D341Med (cell line): ENCODE measurements around the gene CNTN1.

Experiments used
- DNase-seq: peaks from one replicate; pipeline ENCODE4 v3.0.0; 2012; ENCODE audit warnings: low spot score

The CNTN1 gene

GRCh38 chr12:40970320-40970907 lies 278.2 kb downstream of the CNTN1 start:
- peak; percentile 22 for DNase-seq

DNA sequence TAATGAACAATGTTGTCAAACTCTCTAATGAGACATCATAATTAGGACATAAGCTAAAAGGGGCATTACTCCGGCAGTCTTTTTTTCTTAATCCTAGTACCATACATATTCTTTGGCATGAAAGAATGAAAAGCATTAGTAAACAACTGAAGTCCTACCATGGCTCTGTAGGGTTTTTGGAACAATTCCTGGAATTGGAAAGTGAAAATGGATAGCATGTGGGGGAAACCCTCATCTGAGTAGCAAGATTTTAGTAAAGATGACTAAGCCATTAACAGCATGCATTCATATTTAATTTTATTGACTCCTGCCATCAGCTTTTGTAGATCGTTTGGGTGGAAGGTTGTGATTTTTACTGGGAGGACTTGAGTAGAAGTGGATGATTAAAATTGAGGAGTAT lies 279.7 kb downstream of the CNTN1 start:
- no peak for DNase-seq

GRCh38 chr12:40976546-40976945 lies 284.3 kb downstream of the CNTN1 start:
- no peak for DNase-seq

DNA sequence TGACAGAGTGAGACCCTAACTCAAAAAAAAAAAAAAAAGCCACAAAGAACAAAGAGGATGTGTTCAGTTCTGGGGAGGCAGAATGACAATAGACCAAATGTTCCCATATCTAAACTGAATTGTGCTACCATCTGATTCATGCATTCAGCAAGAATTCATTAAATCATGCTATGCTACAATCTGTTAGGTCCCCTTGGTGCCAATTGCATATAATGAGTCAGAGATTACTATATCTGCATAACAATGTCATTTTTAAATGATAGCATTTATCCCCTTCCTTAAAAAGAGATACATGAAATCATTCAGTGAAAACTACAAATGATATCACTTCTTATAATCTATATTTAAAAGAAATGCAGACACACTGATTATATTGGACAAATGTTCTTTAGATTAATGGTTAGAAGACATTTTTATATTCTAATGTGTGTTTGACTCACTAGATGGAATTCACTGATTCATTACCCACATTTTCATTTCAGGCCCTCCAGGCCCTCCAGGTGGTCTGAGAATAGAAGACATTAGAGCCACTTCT lies 288.3 kb downstream of the CNTN1 start:
- DNase-seq: no peak

- DNase-seq: no peak
Measured at GRCh38 chr12:40986001-40986400, 293.8 kb downstream of the CNTN1 start.

DNA sequence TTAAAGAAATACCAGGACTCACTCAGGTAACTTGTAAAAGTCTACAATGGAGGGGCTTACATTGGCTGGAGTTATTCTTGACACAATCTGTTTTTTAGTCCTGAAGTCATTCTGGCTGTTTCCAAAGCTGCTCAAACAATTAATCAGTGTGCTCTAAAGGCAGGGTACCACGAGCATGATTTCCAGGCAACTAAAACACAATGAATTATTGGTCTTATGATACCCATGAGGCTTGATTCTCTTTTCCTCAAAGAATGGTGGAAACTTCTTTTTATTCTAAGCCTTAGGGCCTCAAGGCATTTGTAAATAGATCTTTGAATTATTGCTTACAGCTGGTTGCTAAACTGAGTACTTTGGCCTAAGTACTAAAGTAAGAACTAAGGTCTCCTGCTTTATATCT lies 296.1 kb downstream of the CNTN1 start:
- no peak for DNase-seq

DNA sequence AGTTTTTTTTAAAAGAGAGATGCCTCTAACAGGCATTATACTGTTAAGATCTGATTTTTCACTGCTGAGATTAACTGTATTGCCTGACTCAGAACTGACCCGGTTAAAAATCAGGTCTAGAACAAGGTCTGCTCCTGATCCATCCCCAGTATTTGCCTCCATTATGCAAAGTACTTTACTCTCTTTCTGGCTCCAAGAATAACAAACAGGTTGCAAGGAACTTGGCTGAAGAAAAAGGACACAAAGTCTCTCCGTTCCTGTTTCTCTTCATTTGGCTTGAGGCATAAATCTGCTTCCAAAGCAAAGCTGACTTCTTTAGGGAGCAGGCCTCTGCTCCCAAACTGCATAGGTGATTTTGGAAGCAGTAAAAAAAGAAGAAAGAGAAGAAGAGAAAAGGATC lies 296.6 kb downstream of the CNTN1 start:
- no peak for DNase-seq

GRCh38 chr12:40989785-40990184 lies 297.5 kb downstream of the CNTN1 start:
- DNase-seq: no peak

DNA sequence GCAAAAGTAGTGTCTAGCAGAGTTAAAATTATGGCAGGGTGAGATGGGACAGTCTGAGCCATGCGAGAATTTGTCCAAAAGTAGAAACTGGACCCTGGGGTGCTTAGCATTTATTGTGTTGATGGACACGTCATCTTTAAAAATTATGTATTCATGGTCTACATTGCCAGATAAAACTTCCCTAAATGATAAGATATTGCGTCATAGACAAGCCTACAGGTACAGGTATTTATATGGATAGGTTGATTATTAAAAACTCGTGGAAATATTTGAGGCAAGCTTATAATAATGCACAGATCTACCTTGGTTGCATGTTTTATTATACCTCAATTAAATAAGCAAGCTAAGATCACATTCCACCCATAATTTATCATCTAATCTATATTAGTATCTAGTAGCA lies 299.9 kb downstream of the CNTN1 start:
- DNase-seq: no peak

DNA sequence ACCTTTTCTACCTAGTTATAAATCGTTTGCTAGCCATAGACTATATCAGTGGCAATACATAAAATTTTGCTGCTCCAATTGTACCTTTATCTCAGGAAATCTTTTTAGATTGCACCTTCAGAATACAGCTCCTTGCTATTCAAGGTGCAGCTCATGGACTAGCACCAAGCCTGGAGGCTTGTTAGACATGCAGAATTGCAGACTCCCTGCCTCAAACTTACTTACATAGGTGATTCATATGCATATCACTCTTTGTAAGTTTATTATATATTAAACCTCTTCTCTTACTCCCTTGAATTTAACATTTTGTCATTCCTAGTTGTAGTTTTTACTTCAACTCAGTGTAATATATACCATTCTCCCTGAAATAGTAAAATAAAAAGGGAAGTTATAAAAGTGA lies 300.4 kb downstream of the CNTN1 start:
- DNase-seq: no peak

DNA sequence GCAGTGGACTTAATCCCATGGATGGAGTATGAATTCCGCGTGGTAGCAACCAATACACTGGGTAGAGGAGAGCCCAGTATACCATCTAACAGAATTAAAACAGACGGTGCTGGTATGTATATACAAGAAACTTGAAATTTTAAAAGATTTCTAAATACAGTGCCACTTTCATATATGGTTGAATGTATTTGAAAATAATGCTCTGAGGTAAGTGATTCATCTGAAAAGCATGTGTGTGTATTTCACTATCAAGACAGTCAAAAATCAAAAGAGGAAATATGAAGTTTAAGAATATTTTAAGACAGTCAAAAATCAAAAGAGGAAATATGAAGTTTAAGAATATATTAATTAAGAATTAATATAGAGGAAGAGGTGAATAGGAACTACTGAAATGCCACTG lies 300.9 kb downstream of the CNTN1 start:
- DNase-seq: no peak

- no peak for DNase-seq
Measured at GRCh38 chr12:40996091-40996490, 303.9 kb downstream of the CNTN1 start.

DNA sequence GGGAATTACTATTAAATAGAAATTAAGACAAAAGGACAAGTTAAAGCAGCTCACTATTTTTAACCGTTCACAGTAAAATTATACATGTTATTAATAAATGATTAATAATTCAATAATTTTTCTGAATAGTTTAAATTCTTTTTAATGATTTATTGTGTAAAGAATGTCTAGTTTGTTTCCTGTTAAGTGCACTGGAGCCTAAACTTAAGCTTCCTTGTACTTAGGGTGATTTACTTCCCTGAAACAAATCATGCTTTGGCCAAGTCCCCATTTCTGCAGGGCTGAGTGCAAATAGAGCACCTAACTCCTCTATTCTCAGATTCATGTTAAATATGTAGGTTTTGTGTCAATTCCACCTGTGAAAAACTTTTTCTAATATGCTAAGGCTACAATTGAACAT lies 307.0 kb downstream of the CNTN1 start:
- no peak for DNase-seq

- DNase-seq: no peak
Measured at GRCh38 chr12:41008472-41008871, 316.2 kb downstream of the CNTN1 start.

DNA sequence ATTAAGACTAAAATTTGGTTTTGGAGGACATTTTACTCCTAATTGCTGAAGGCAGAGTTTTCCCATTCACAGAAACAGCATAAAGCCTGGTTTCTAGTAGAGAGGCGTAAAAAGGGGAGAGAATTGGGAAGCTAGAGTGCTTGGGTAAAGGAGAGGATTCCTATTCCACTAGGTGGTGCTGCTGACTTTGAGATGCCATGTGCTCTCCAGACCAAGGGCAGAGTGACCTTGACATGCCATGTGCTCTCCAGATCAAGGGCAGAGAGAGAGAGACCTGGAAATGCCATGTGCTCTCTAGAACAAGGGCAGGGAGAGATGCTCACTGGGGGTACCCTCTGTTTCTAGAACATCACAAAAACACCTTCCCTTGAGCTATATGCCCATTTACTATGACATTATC lies 319.7 kb downstream of the CNTN1 start:
- no peak for DNase-seq

DNA sequence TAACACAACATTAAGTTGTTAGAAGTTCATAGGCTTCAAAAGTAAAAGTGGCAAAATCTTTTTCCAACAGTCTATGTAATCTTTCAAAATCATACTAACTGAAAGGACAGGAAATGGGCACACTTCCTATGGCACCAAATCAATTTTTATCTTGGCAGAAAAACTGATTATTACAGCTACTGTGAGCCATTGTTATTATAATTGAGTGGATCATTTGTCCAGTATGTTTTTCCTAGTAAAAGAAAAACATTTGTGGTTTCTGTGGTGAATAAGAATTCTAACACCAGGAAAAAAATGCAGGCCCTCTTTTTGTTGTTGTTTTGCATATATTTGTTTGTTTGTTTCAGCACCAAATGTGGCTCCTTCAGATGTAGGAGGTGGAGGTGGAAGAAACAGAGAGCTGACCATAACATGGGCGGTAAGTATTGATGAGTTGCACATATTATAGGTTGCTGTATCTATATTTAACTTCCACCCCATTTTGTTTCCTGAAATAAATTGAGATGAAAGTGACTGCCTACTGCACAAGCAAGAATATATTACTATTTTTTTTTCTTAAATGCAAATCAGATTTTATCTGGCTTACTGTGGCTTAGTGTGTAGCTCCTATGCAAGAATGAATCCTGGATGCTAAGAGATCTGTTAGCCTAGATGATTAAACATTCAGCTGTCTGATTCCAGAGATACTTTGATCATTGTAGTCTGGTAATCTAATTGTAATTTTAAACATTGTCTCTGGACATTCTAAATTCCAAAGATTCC lies 321.8 kb downstream of the CNTN1 start:
- DNase-seq: no peak

GRCh38 chr12:41014643-41015020 lies 322.4 kb downstream of the CNTN1 start:
- DNase-seq: no peak

DNA sequence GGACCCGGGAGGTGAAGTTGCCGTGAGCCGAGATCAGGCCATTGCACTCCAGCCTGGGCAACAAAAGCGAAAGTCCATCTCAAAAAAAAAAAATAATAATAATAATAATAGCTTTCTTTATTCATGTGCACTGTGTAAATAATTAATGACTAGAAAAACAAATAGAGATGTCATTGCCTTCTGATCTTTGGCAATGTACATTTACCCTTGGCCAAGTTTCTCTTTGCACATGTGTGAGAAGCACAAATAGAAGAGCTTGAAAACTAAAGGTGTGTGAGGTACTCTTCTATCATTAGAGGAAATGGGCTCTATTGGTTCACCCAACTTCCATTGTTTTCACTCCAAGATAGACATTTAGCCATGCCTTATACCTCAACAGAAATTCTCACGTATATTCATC lies 325.8 kb downstream of the CNTN1 start:
- DNase-seq: no peak

DNA sequence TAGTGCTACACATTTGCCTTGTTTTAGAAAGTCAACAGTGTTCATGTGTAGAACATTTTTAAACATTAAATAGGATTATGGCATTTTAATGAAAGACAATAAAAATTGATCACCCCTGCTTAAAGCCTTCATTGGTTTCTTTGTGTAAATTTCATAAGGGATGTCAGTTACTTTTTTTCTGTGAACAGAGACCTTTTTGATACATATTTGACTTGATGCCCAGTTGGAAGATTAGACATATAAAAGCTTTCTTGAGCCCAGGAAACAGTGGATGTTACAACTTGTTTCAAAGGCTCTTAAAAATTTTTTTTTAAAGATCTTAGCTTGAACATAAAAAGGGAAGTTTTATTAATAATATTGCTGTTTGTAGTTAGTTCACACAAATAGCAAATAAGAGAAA lies 327.2 kb downstream of the CNTN1 start:
- no peak for DNase-seq

GRCh38 chr12:41023836-41024235 lies 331.6 kb downstream of the CNTN1 start:
- no peak for DNase-seq

DNA sequence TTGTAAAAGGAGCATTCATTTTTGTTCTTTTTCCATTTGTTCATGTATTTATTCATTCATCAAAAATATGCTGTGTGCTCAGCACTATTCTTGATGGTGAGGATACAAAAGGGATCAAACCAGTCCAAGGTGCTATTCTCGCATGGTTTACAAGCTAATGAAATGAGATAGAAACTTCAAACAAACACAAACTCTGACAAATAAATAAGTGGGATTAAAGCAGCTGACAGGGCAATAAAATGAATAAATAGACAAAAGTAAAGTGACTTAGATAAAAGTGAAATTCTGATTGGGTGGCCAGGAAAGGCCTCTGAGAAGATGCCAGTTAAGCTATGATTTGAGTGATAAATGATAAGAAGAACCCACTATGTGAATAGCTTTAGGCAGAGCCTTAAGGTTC lies 333.9 kb downstream of the CNTN1 start:
- DNase-seq: no peak

DNA sequence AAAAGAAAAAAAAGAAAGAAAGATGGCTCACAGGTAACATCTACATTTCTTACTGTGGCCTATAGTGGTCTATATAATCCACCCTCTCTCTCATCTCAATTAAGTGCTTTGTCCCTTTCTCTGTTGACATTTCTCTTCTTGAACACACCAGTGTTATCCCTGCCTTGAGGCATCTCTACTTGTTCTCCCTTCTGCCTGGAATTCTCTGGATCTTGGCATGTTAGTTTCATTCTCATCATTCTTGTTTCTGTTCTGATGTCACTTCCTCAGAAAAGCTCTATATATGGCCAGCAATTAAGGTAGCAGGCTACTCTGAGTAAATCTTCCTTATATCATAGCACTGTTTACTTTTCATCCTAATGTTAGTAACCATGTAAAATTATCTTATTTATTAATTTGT lies 340.1 kb downstream of the CNTN1 start:
- no peak for DNase-seq

DNA sequence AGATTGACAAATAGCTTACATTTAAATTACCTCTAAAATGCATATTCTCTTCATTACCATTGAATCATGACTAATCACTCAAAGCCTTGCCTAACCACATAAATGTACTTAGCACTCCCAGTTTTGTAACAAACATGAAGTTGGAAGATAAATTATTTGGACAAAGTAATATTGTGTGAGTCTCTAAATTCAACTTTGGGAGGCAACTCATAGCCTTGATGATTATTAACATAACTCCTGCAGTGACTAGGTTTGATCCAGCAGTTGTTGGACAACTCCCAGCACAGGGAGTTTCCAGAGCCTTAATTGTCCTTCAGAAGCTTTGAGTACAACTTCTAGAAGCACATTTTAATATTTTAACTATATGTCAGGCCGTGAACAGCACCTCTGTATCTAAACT lies 342.4 kb downstream of the CNTN1 start:
- DNase-seq: no peak

DNA sequence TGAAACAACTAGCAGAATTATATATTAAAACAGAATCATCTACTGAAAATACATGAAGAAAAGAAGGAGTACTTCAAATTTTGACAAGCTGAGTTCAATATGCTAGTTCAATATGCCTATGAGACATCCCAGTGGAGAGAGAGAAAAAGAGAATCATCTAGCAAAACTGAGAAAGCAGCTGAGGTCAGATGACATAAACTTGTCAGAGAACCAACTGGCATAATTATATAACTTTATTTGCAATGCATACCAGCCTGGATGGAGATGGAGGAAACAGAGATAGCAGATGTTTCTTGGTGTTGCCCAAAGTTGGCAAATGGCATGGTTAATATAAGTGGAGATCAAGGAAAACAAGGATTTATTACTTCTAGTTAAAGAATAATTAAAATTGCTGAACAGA lies 347.2 kb downstream of the CNTN1 start:
- no peak for DNase-seq
